Liver (tissue), 3 donors: ENCODE measurements around the gene LSM14B.

Source experiments
- ATF3 ChIP-seq: IDR thresholded peaks from 2 replicates; pipeline ENCODE4 v1.6.1; 2016; ENCODE audit warnings: antibody characterized with exemption
- CTCF ChIP-seq: fragments of 150-350 bp; IDR thresholded peaks from 2 replicates; pipeline ENCODE4 v1.5.1; 2017; ENCODE audit warnings: improper control_type of control experiment, low read depth, low read length; ENCODE audit not compliant: missing input control
- FOXA1 ChIP-seq: IDR thresholded peaks from 2 replicates; pipeline ENCODE4 v1.6.1; 2016; ENCODE audit warnings: antibody characterized with exemption
- GABPA ChIP-seq, 2 donors: IDR thresholded peaks in 1 of 2; conservative IDR thresholded peaks in 1 of 2; 2 replicates each; pipeline ENCODE4 v1.6.1; 2016; ENCODE audit warnings: antibody characterized with exemption in 2 of 2, mild to moderate bottlenecking in 1 of 2, moderate library complexity in 1 of 2
- JUND ChIP-seq, 2 donors: IDR thresholded peaks; 2 replicates each; pipeline ENCODE4 v1.6.1; 2016; ENCODE audit warnings: antibody characterized with exemption in 2 of 2
- MAX ChIP-seq: IDR thresholded peaks from 2 replicates; pipeline ENCODE4 v1.6.1; 2016; ENCODE audit warnings: antibody characterized with exemption
- NR2F2 ChIP-seq: IDR thresholded peaks from 2 replicates; pipeline ENCODE4 v1.6.1; 2016; ENCODE audit warnings: antibody characterized with exemption
- RAD21 ChIP-seq, 2 donors: IDR thresholded peaks; 2 replicates each; pipeline ENCODE4 v1.6.1; 2016; ENCODE audit warnings: antibody characterized with exemption in 2 of 2, mild to moderate bottlenecking in 2 of 2
- REST ChIP-seq: IDR thresholded peaks from 2 replicates; pipeline ENCODE4 v1.6.1; 2016; ENCODE audit warnings: antibody characterized with exemption, mild to moderate bottlenecking
- RXRA ChIP-seq, 2 donors: IDR thresholded peaks; 2 replicates each; pipeline ENCODE4 v1.6.1; 2017 to 2018; ENCODE audit warnings: antibody characterized with exemption in 2 of 2, mild to moderate bottlenecking in 1 of 2
- SP1 ChIP-seq: IDR thresholded peaks from 2 replicates; pipeline ENCODE4 v1.6.1; 2018; ENCODE audit warnings: antibody characterized with exemption, mild to moderate bottlenecking
- TAF1 ChIP-seq: conservative IDR thresholded peaks from 2 replicates; pipeline ENCODE4 v1.6.1; 2016; ENCODE audit warnings: antibody characterized with exemption, mild to moderate bottlenecking
- YY1 ChIP-seq: IDR thresholded peaks from 2 replicates; pipeline ENCODE4 v1.6.1; 2016; ENCODE audit warnings: antibody characterized with exemption, mild to moderate bottlenecking
- donor health status: healthy.
- donor health status: healthy.

GRCh38 chr20:62097881-62098407 is 24.3 kb upstream of the LSM14B start:
- no peak for TF ChIP-seq JUND (IDR thresholded peaks at IDR 0.05)
- no peak for TF ChIP-seq CTCF
- no peak for TF ChIP-seq TAF1
- TF ChIP-seq GABPA (IDR thresholded peaks at IDR 0.05 in 1 of 2, conservative IDR thresholded peaks at IDR 0.05 in 1 of 2): no peak
- TF ChIP-seq REST: no peak
- TF ChIP-seq SP1: no peak
- no peak for TF ChIP-seq FOXA1
- TF ChIP-seq MAX: no peak
- TF ChIP-seq ATF3: no peak
- TF ChIP-seq RAD21 (IDR thresholded peaks at IDR 0.05): no peak
- no peak for TF ChIP-seq NR2F2
- TF ChIP-seq YY1: no peak
- no peak for TF ChIP-seq RXRA (IDR thresholded peaks at IDR 0.05)
